Liver (tissue), 9 donors: ENCODE data around the gene SNRPB. TPM values are rescaled to one million over a fixed set of nuclear protein-coding genes. Genes with fewer than 3 reads are reported as not detected.

Experiments used
- DNase-seq: peaks from one replicate; pipeline ENCODE4 v3.0.0-alpha.2; 2017; ENCODE audit warnings: low spot score
- H3K27ac ChIP-seq, 2 donors: one replicate each; pipeline ENCODE4 v1.7.0; 2013; ENCODE audit warnings: inconsistent platforms in 2 of 2, low read length in 2 of 2, control low read depth in 1 of 2, low read depth in 1 of 2, mild to moderate bottlenecking in 1 of 2
- H3K27me3 ChIP-seq, 4 donors: one replicate each; pipeline versions ENCODE4 v1.6.1 to v1.7.0; 2013; ENCODE audit warnings: low read length in 3 of 4, inconsistent platforms in 1 of 4, mild to moderate bottlenecking in 1 of 4, moderate library complexity in 1 of 4; ENCODE audit not compliant: control insufficient read depth in 4 of 4, insufficient read depth in 4 of 4
- H3K36me3 ChIP-seq, 4 donors: one replicate each; pipeline versions ENCODE4 v1.6.1 to v1.7.0; 2013; ENCODE audit warnings: low read length in 3 of 4, mild to moderate bottlenecking in 3 of 4, low read depth in 1 of 4, moderate library complexity in 1 of 4; ENCODE audit not compliant: control insufficient read depth in 4 of 4, insufficient read depth in 3 of 4
- H3K4me1 ChIP-seq, 4 donors: one replicate each; pipeline versions ENCODE4 v1.6.1 to v1.7.0; 2013; ENCODE audit warnings: low read length in 3 of 4, mild to moderate bottlenecking in 3 of 4, moderate library complexity in 1 of 4; ENCODE audit not compliant: control insufficient read depth in 4 of 4, insufficient read depth in 4 of 4
- H3K4me3 ChIP-seq, 3 donors: one replicate each; pipeline versions ENCODE4 v1.6.1 to v1.7.0; 2013; ENCODE audit warnings: low read length in 3 of 3, control low read depth in 1 of 3, low read depth in 1 of 3, mild to moderate bottlenecking in 1 of 3
- H3K9ac ChIP-seq, 2 donors: one replicate each; pipeline ENCODE4 v1.7.0; 2013; ENCODE audit warnings: low read length in 2 of 2, mild to moderate bottlenecking in 2 of 2, moderate library complexity in 2 of 2, control low read depth in 1 of 2, low read depth in 1 of 2
- H3K9me3 ChIP-seq, 4 donors: one replicate each; pipeline versions ENCODE4 v1.6.1 to v1.7.0; 2013; ENCODE audit warnings: low read length in 3 of 4; ENCODE audit not compliant: control insufficient read depth in 4 of 4
- ATF3 ChIP-seq: IDR thresholded peaks from 2 replicates; pipeline ENCODE4 v1.6.1; 2016; ENCODE audit warnings: antibody characterized with exemption
- CTCF ChIP-seq: fragments of 150-350 bp; IDR thresholded peaks from 2 replicates; pipeline ENCODE4 v1.5.1; 2017; ENCODE audit warnings: improper control_type of control experiment, low read depth, low read length; ENCODE audit not compliant: missing input control
- FOXA1 ChIP-seq: IDR thresholded peaks from 2 replicates; pipeline ENCODE4 v1.6.1; 2016; ENCODE audit warnings: antibody characterized with exemption
- FOXA2 ChIP-seq: IDR thresholded peaks from 2 replicates; pipeline ENCODE4 v1.6.1; 2016; ENCODE audit warnings: antibody characterized with exemption
- GABPA ChIP-seq, 2 donors: IDR thresholded peaks in 1 of 2; conservative IDR thresholded peaks in 1 of 2; 2 replicates each; pipeline ENCODE4 v1.6.1; 2016; ENCODE audit warnings: antibody characterized with exemption in 2 of 2, mild to moderate bottlenecking in 1 of 2, moderate library complexity in 1 of 2
- HNF4G ChIP-seq: IDR thresholded peaks from 2 replicates; pipeline ENCODE4 v1.6.1; 2016; ENCODE audit warnings: antibody characterized with exemption
- JUND ChIP-seq, 2 donors: IDR thresholded peaks; 2 replicates each; pipeline ENCODE4 v1.6.1; 2016; ENCODE audit warnings: antibody characterized with exemption in 2 of 2
- MAX ChIP-seq: IDR thresholded peaks from 2 replicates; pipeline ENCODE4 v1.6.1; 2016; ENCODE audit warnings: antibody characterized with exemption
- RAD21 ChIP-seq, 2 donors: IDR thresholded peaks; 2 replicates each; pipeline ENCODE4 v1.6.1; 2016; ENCODE audit warnings: antibody characterized with exemption in 2 of 2, mild to moderate bottlenecking in 2 of 2
- REST ChIP-seq: IDR thresholded peaks from 2 replicates; pipeline ENCODE4 v1.6.1; 2016; ENCODE audit warnings: antibody characterized with exemption, mild to moderate bottlenecking
- RXRA ChIP-seq, 2 donors: IDR thresholded peaks; 2 replicates each; pipeline ENCODE4 v1.6.1; 2017 to 2018; ENCODE audit warnings: antibody characterized with exemption in 2 of 2, mild to moderate bottlenecking in 1 of 2
- TAF1 ChIP-seq: conservative IDR thresholded peaks from 2 replicates; pipeline ENCODE4 v1.6.1; 2016; ENCODE audit warnings: antibody characterized with exemption, mild to moderate bottlenecking
- YY1 ChIP-seq: IDR thresholded peaks from 2 replicates; pipeline ENCODE4 v1.6.1; 2016; ENCODE audit warnings: antibody characterized with exemption, mild to moderate bottlenecking
- WGBS: extraction: QIAGEN DNeasy Blood & Tissue Kit; methylation state at CpG from one replicate; pipeline ENCODE4 v1.1.7; 2013; 5-methylcytosine and 5-hydroxymethylcytosine counted together
- polyA plus RNA-seq, 2 donors: library from polyadenylated mRNA; stranded (reverse) in 1 of 2; unstranded in 1 of 2; fragments of 200-250 nt in 1 of 2; fragments of >200 nt in 1 of 2; fragmentation: Nextera tagmentation in 1 of 2; extraction: Ambion mirVana in 1 of 2; gene quantifications; one replicate each; pipeline versions ENCODE4 v1.2.1 to v1.2.3, GENCODE V29; 2013 to 2015
- total RNA-seq, 2 donors: library from RNA; depleted of rRNA; stranded (reverse); fragments of >200 nt; gene quantifications; one replicate each; pipeline ENCODE4 v1.2.3, GENCODE V29; 2014
- donor health status: healthy.
- donor health status: healthy.
- donor health status: healthy.
- donor health status: healthy.
- donor health status: healthy.

Gene SNRPB
- total and polyA plus RNA-seq, 4 donors: 42.3 to 111 (median 72.6) TPM

GRCh38 chr20:2459981-2460751 lies 10.4 kb downstream of the SNRPB start:
- no peak for DNase-seq
- Histone ChIP-seq H3K4me1 (no peaks in the 10 kb centered on the region), H3K27ac (no peak overlapping the region), H3K4me3 (no peak overlapping the region), H3K27me3 (no peaks in the 10 kb centered on the region), H3K9me3 (no peaks in the 10 kb centered on the region), H3K36me3 (peaks cover 12 to 58% (median 56%) of the 10 kb centered on the region in 4 donors), H3K9ac (no peak overlapping the region)
- WGBS: 72% methylated on average over 1 of the region's 1 CpG
- no peak for TF ChIP-seq ATF3
- TF ChIP-seq RXRA (IDR thresholded peaks at IDR 0.05): no peak
- TF ChIP-seq JUND (IDR thresholded peaks at IDR 0.05): no peak
- no peak for TF ChIP-seq HNF4G
- TF ChIP-seq REST: no peak
- TF ChIP-seq YY1: no peak
- TF ChIP-seq MAX: no peak
- no peak for TF ChIP-seq GABPA (IDR thresholded peaks at IDR 0.05 in 1 of 2, conservative IDR thresholded peaks at IDR 0.05 in 1 of 2)
- no peak for TF ChIP-seq FOXA1
- no peak for TF ChIP-seq CTCF
- TF ChIP-seq FOXA2: no peak

GRCh38 chr20:2458919-2459499 lies 11.6 kb downstream of the SNRPB start:
- no peaks in the 10 kb centered on the region for H3K4me1 ChIP-seq
- no peaks in the 10 kb centered on the region for H3K9me3 ChIP-seq
- no peaks in the 10 kb centered on the region for H3K27me3 ChIP-seq
- no peak for TF ChIP-seq RAD21 (IDR thresholded peaks at IDR 0.05)
- TF ChIP-seq ATF3: no peak
- TF ChIP-seq YY1: no peak
- no peak for TF ChIP-seq TAF1
- no peak for DNase-seq
- H3K4me3 ChIP-seq: no peak overlapping the region
- H3K9ac ChIP-seq: no peak overlapping the region
- H3K36me3 ChIP-seq: peaks cover 9 to 46% (median 44%) of the 10 kb centered on the region in 4 donors
- H3K27ac ChIP-seq: no peak overlapping the region
- 87% methylated on average over 3 of the region's 3 CpGs for WGBS
